NT2/D1 (cell line): ENCODE results near the gene LIN7A.

Source experiments
- DNase-seq: peaks from one replicate; pipeline ENCODE4 v3.0.0-alpha.2; 2011; ENCODE audit warnings: low read depth, low spot score
- H3K27me3 ChIP-seq: 2 replicates; pipeline ENCODE4 v1.6.0; 2011; ENCODE audit warnings: mild to moderate bottlenecking; ENCODE audit not compliant: insufficient read length, insufficient read depth
- H3K36me3 ChIP-seq: 2 replicates; pipeline ENCODE4 v1.6.1; 2011; ENCODE audit warnings: mild to moderate bottlenecking, low read length, mixed read lengths; ENCODE audit not compliant: insufficient read depth, insufficient read length
- H3K4me1 ChIP-seq: 2 replicates; pipeline ENCODE4 v1.5.1; 2011; ENCODE audit not compliant: insufficient read depth, insufficient read length
- H3K4me3 ChIP-seq: 2 replicates; pipeline ENCODE4 v1.5.1; 2011; ENCODE audit warnings: low read depth; ENCODE audit not compliant: insufficient read length
- H3K9ac ChIP-seq: 2 replicates; pipeline ENCODE4 v1.6.0; 2011; ENCODE audit warnings: low read depth; ENCODE audit not compliant: insufficient read length
- H3K9me3 ChIP-seq: 2 replicates; pipeline ENCODE4 v1.5.1; 2011; ENCODE audit warnings: mild to moderate bottlenecking, low read length; ENCODE audit not compliant: insufficient read depth
- SUZ12 ChIP-seq: IDR thresholded peaks from 2 replicates; pipeline ENCODE4 v1.6.1; 2011; ENCODE audit not compliant: insufficient read length, insufficient read depth; ENCODE audit errors: extremely low read depth
- YY1 ChIP-seq: IDR thresholded peaks from 2 replicates; pipeline ENCODE4 v1.6.1; 2011; ENCODE audit not compliant: insufficient read length, insufficient read depth
- ZNF274 ChIP-seq: IDR thresholded peaks from 2 replicates; pipeline ENCODE4 v1.6.1; 2011; ENCODE audit warnings: mild to moderate bottlenecking, low read depth, low read length

The LIN7A gene

GRCh38 chr12:80843969-80844368 is 93.8 kb downstream of the LIN7A start:
- H3K27me3 ChIP-seq: no peaks in the 10 kb centered on the region
- no peak overlapping the region for H3K4me3 ChIP-seq
- H3K9ac ChIP-seq: no peak overlapping the region
- no peaks in the 10 kb centered on the region for H3K9me3 ChIP-seq
- no peaks in the 10 kb centered on the region for H3K36me3 ChIP-seq
- no peak for DNase-seq
- TF ChIP-seq ZNF274: no peak
- TF ChIP-seq YY1: no peak
- TF ChIP-seq SUZ12: no peak
- no peaks in the 10 kb centered on the region for H3K4me1 ChIP-seq

- Histone ChIP-seq H3K4me1 (no peaks in the 10 kb centered on the region), H3K9ac (no peak overlapping the region), H3K4me3 (no peak overlapping the region), H3K36me3 (no peaks in the 10 kb centered on the region), H3K9me3 (no peaks in the 10 kb centered on the region), H3K27me3 (no peaks in the 10 kb centered on the region)
- TF ChIP-seq ZNF274: no peak
- TF ChIP-seq SUZ12: no peak
- no peak for TF ChIP-seq YY1
- DNase-seq: no peak
Measured at GRCh38 chr12:80838708-80839107, 99.0 kb downstream of the LIN7A start.

GRCh38 chr12:80838024-80838658 is 99.6 kb downstream of the LIN7A start:
- no peak for TF ChIP-seq ZNF274
- no peak for TF ChIP-seq YY1
- no peak for TF ChIP-seq SUZ12
- DNase-seq: no peak
- no peaks in the 10 kb centered on the region for H3K9me3 ChIP-seq

GRCh38 chr12:80837342-80837978 is 100.3 kb downstream of the LIN7A start:
- no peak overlapping the region for H3K4me3 ChIP-seq
- H3K9ac ChIP-seq: no peak overlapping the region
- no peaks in the 10 kb centered on the region for H3K4me1 ChIP-seq
- TF ChIP-seq ZNF274 (no peak), YY1 (no peak), SUZ12 (no peak)
- no peaks in the 10 kb centered on the region for H3K9me3 ChIP-seq
- H3K27me3 ChIP-seq: no peaks in the 10 kb centered on the region
- H3K36me3 ChIP-seq: no peaks in the 10 kb centered on the region
- DNase-seq: peak; percentile 59

More at GRCh38 chr12:80838024-80838658, 99.6 kb downstream of the LIN7A start:
- H3K4me3 ChIP-seq: no peak overlapping the region
- no peaks in the 10 kb centered on the region for H3K4me1 ChIP-seq
- no peak overlapping the region for H3K9ac ChIP-seq
- H3K27me3 ChIP-seq: no peaks in the 10 kb centered on the region
- no peaks in the 10 kb centered on the region for H3K36me3 ChIP-seq

- TF ChIP-seq YY1 (no peak), SUZ12 (no peak), ZNF274 (no peak)
- Histone ChIP-seq H3K4me3 (no peak overlapping the region), H3K36me3 (no peaks in the 10 kb centered on the region), H3K9me3 (no peaks in the 10 kb centered on the region), H3K4me1 (no peaks in the 10 kb centered on the region), H3K27me3 (no peaks in the 10 kb centered on the region), H3K9ac (no peak overlapping the region)
- DNase-seq: no peak
Measured at GRCh38 chr12:80834724-80835123, 103.0 kb downstream of the LIN7A start.

- no peaks in the 10 kb centered on the region for H3K4me1 ChIP-seq
- H3K27me3 ChIP-seq: no peaks in the 10 kb centered on the region
- H3K9me3 ChIP-seq: no peaks in the 10 kb centered on the region
- no peak for DNase-seq
- no peak overlapping the region for H3K4me3 ChIP-seq
- TF ChIP-seq YY1 (no peak), ZNF274 (no peak), SUZ12 (no peak)
- H3K9ac ChIP-seq: no peak overlapping the region
- H3K36me3 ChIP-seq: no peaks in the 10 kb centered on the region
Measured at GRCh38 chr12:80830533-80831088, 107.1 kb downstream of the LIN7A start.

- DNase-seq: no peak
- Histone ChIP-seq H3K4me3 (no peak overlapping the region), H3K4me1 (no peaks in the 10 kb centered on the region), H3K9ac (no peak overlapping the region), H3K9me3 (no peaks in the 10 kb centered on the region), H3K36me3 (no peaks in the 10 kb centered on the region), H3K27me3 (no peaks in the 10 kb centered on the region)
- TF ChIP-seq ZNF274 (no peak), YY1 (no peak), SUZ12 (no peak)
Measured at GRCh38 chr12:80829767-80830166, 108.0 kb downstream of the LIN7A start.
